ENCODE data around the gene SATL1.
A peak's percentile ranks its signal among the peaks of the same experiment; 100 is the strongest.
"Not testable (repeated sequence)": the region's sequence is repeated elsewhere in the genome, so short reads cannot be mapped to it uniquely, and the experiment has no call there.

SATL1 gene

GRCh38 chrX:85243761-85244449, at the start of gene SATL1, which contains the start of gene ZNF711:
TSS of gene SATL1 (minus strand) at chrX:85243779. CDS start at chrX:85108968, 134,811 bp downstream.
TSS of gene ZNF711 (plus strand) at chrX:85243991. CDS start at chrX:85247573, 3,582 bp downstream.
- no peak for DNase-seq

GRCh38 chrX:85288992-85289723, 45.6 kb upstream of the SATL1 start:
- DNase-seq = no peak

GRCh38 chrX:85285286-85285685, 41.7 kb upstream of the SATL1 start:
- not testable (repeated sequence) for DNase-seq

GRCh38 chrX:85244450-85245211, 1.1 kb upstream of the SATL1 start:
- DNase-seq = no peak

- DNase-seq = no peak
These were observed 424 bp downstream of the SATL1 start for GRCh38 chrX:85243155-85243554.

- no peak for DNase-seq
These were observed 20.2 kb downstream of the SATL1 start for GRCh38 chrX:85223359-85223758.

GRCh38 chrX:85221361-85221760, 22.2 kb downstream of the SATL1 start:
- DNase-seq = no peak

- DNase-seq = no peak
These were observed 27.6 kb downstream of the SATL1 start for GRCh38 chrX:85215946-85216345.

- no peak for DNase-seq
These were observed 29.6 kb downstream of the SATL1 start for GRCh38 chrX:85213792-85214530.

- DNase-seq = no peak
These were observed 40.1 kb downstream of the SATL1 start for GRCh38 chrX:85203461-85203970.

- DNase-seq = no peak
These were observed 47.3 kb downstream of the SATL1 start for GRCh38 chrX:85196319-85196718.

GRCh38 chrX:85159644-85160043, 83.9 kb downstream of the SATL1 start:
- no peak for DNase-seq

GRCh38 chrX:85140964-85141363, 102.6 kb downstream of the SATL1 start:
- DNase-seq = no peak

GRCh38 chrX:85139422-85139821, 104.2 kb downstream of the SATL1 start:
- DNase-seq = no peak

- no peak for DNase-seq
These were observed 107.2 kb downstream of the SATL1 start for GRCh38 chrX:85136409-85136808.

GRCh38 chrX:85115252-85115651, 128.3 kb downstream of the SATL1 start:
- peak; percentile 4 for DNase-seq

- no peak for DNase-seq
These were observed 128.8 kb downstream of the SATL1 start for GRCh38 chrX:85114776-85115175.

- no peak for DNase-seq
These were observed 129.4 kb downstream of the SATL1 start for GRCh38 chrX:85114171-85114570.

GRCh38 chrX:85113746-85114145, 129.8 kb downstream of the SATL1 start:
- no peak for DNase-seq

GRCh38 chrX:85112293-85112692, 131.3 kb downstream of the SATL1 start:
- peak; percentile 58 for DNase-seq

GRCh38 chrX:85111347-85111746, 132.2 kb downstream of the SATL1 start:
- DNase-seq = peak; percentile 15

- peak; percentile 39 for DNase-seq
These were observed 134.3 kb downstream of the SATL1 start for GRCh38 chrX:85109235-85109634.

- no peak for DNase-seq
These were observed 135.4 kb downstream of the SATL1 start for GRCh38 chrX:85108165-85108564.

All from RPMI8226 (cell line).